K562 (cell line): ENCODE results near the gene MAP1LC3B2. TPM values are rescaled to one million over a fixed set of nuclear protein-coding genes. Genes with fewer than 3 reads are reported as not detected.

Experiments used
- ATF4 ChIP-seq: fragments of 450-650 bp; formaldehyde crosslinking; IDR thresholded peaks from 2 replicates; pipeline ENCODE4 v1.4.0; 2022; ENCODE audit warnings: mild to moderate bottlenecking, moderate library complexity
- CBFA2T3 ChIP-seq: fragments of 450-650 bp; IDR thresholded peaks from 2 replicates; pipeline ENCODE4 v1.6.1; 2017
- CEBPB ChIP-seq: fragments of 450-650 bp; IDR thresholded peaks from 2 replicates; pipeline ENCODE4 v1.6.1; 2016; ENCODE audit warnings: missing genetic modification characterization, missing compliant biosample characterization
- CREB3L1 ChIP-seq: fragments of 450-650 bp; IDR thresholded peaks from 2 replicates; pipeline ENCODE4 v1.6.1; 2014; ENCODE audit warnings: low read depth, mild to moderate bottlenecking, moderate library complexity, borderline replicate concordance
- CREM ChIP-seq: IDR thresholded peaks from 2 replicates; pipeline ENCODE4 v1.6.1; 2014; ENCODE audit warnings: antibody characterized with exemption, low read depth
- FOS ChIP-seq: IDR thresholded peaks from 3 replicates; pipeline ENCODE4 v1.6.1; 2011; ENCODE audit not compliant: insufficient read length; ENCODE audit errors: extremely low read depth
- MNT ChIP-seq, 2 experiments: fragments of 450-650 bp; conservative IDR thresholded peaks; 2 replicates each; pipeline ENCODE4 v1.6.1; 2017; ENCODE audit warnings: mild to moderate bottlenecking in 2 of 2, moderate library complexity in 2 of 2
- MTA3 ChIP-seq: fragments of 450-650 bp; formaldehyde crosslinking; IDR thresholded peaks from 2 replicates; pipeline ENCODE4 v1.6.1; 2017; ENCODE audit warnings: mild to moderate bottlenecking, borderline replicate concordance
- NR4A1 ChIP-seq, 2 experiments: fragments of 250-450 bp in 1 of 2; fragments of 450-650 bp in 1 of 2; sonication (Bioruptor Pico) in 1 of 2; IDR thresholded peaks; 2 replicates each; pipeline versions ENCODE4 v1.4.0 to v1.6.1; 2016 to 2020; ENCODE audit warnings: mild to moderate bottlenecking in 2 of 2, missing compliant biosample characterization in 1 of 2, missing genetic modification characterization in 1 of 2, moderate library complexity in 1 of 2
- POU5F1 ChIP-seq: fragments of 150-350 bp; IDR thresholded peaks from 2 replicates; pipeline ENCODE4 v1.6.1; 2014; ENCODE audit warnings: borderline replicate concordance, low read length, low read depth, mild to moderate bottlenecking; ENCODE audit not compliant: partially characterized antibody
- PRPF4 ChIP-seq: fragments of 200-400 bp; formaldehyde crosslinking; IDR thresholded peaks from one replicate; pipeline ENCODE4 v1.6.1; 2017; ENCODE audit warnings: low read length, low read depth, mild to moderate bottlenecking; ENCODE audit not compliant: insufficient read depth, poor library complexity, severe bottlenecking
- RAD51 ChIP-seq: fragments of 450-650 bp; IDR thresholded peaks from 2 replicates; pipeline ENCODE4 v1.7.1; 2016; ENCODE audit warnings: low read depth, mild to moderate bottlenecking, borderline replicate concordance
- RFX5 ChIP-seq: IDR thresholded peaks from 2 replicates; pipeline ENCODE4 v1.6.1; 2011; ENCODE audit warnings: low read depth, mild to moderate bottlenecking, improper control_type of control experiment, low read length
- SNAPC5 ChIP-seq: fragments of 250-450 bp; sonication (Bioruptor Pico); IDR thresholded peaks from 2 replicates; pipeline ENCODE4 v1.8.0; 2021; ENCODE audit warnings: moderate library complexity, mild to moderate bottlenecking, inconsistent platforms
- SRSF7 ChIP-seq: fragments of 200-400 bp; formaldehyde crosslinking; optimal IDR thresholded peaks from 2 replicates; pipeline ENCODE3; 2017; ENCODE audit warnings: mild to moderate bottlenecking, low read depth, low read length
- STAT5A ChIP-seq: IDR thresholded peaks from 2 replicates; pipeline ENCODE4 v1.6.1; 2012; ENCODE audit warnings: low read length, inconsistent platforms, borderline replicate concordance
- TAF9B ChIP-seq: fragments of 450-650 bp; IDR thresholded peaks from 2 replicates; pipeline ENCODE4 v1.6.1; 2018; ENCODE audit warnings: mild to moderate bottlenecking; ENCODE audit not compliant: partially characterized antibody
- TAL1 ChIP-seq: fragments of 450-650 bp; IDR thresholded peaks from 2 replicates; pipeline ENCODE4 v1.6.1; 2016; ENCODE audit warnings: mild to moderate bottlenecking
- YBX1 ChIP-seq: fragments of 450-650 bp; IDR thresholded peaks from 2 replicates; pipeline ENCODE4 v1.7.1; 2016; ENCODE audit warnings: mild to moderate bottlenecking
- ZBED1 ChIP-seq: IDR thresholded peaks from 2 replicates; pipeline ENCODE4 v1.6.1; 2014
- ZBTB7A ChIP-seq: IDR thresholded peaks from 2 replicates; pipeline ENCODE4 v1.6.1; 2011; ENCODE audit warnings: low read depth, mild to moderate bottlenecking, low read length, moderate library complexity, borderline replicate concordance; ENCODE audit not compliant: control insufficient read depth
- ZBTB8A ChIP-seq: fragments of 450-650 bp; IDR thresholded peaks from 2 replicates; pipeline ENCODE4 v1.6.1; 2018; ENCODE audit warnings: mild to moderate bottlenecking, moderate library complexity; ENCODE audit not compliant: partially characterized antibody
- ZFP1 ChIP-seq: fragments of 450-650 bp; formaldehyde crosslinking; IDR thresholded peaks from 2 replicates; pipeline ENCODE4 v1.4.0; 2020; ENCODE audit warnings: mild to moderate bottlenecking, mixed read lengths
- ZNF668 ChIP-seq: fragments of 250-450 bp; sonication (Bioruptor Pico); IDR thresholded peaks from 2 replicates; pipeline ENCODE4 v1.8.0; 2022; ENCODE audit warnings: mild to moderate bottlenecking, inconsistent platforms
- ZNF766 ChIP-seq: fragments of 200-800 bp; sonication (Bioruptor generic); conservative IDR thresholded peaks from 2 replicates; pipeline ENCODE4 v1.6.1; 2016; ENCODE audit warnings: missing genetic modification characterization, missing compliant biosample characterization
- polyA plus RNA-seq, 8 experiments: library from polyadenylated mRNA; depleted of rRNA in 4 of 8; stranded (reverse) in 5 of 8; unstranded in 3 of 8; fragments of >200 nt; fragmentation: Nextera tagmentation in 2 of 8; fragmentation: Illumina TruSeq in 1 of 8; extraction: Ambion mirVana in 2 of 8; extraction: Trizol in 1 of 8; gene quantifications; 2 replicates each; pipeline versions ENCODE4 v1.2.1 to v1.2.3, GENCODE V29; 2011 to 2014; ENCODE audit warnings: inconsistent platforms in 1 of 8, missing spikeins in 1 of 8
- total RNA-seq, 7 experiments: library from RNA; depleted of rRNA in 6 of 7; stranded (reverse); fragments of >200 nt in 6 of 7; fragmentation: Illumina TruSeq in 2 of 7; extraction: Trizol in 2 of 7; gene quantifications; 2 replicates each; pipeline versions ENCODE4 v1.2.1 to v1.2.3, GENCODE V29; 2011 to 2021; ENCODE audit warnings: low replicate concordance in 1 of 7

Gene MAP1LC3B2
- total and polyA plus RNA-seq, 9 of the 15 experiments (the other 6 are each of a cell fraction or from before 2014, with no cell fraction given) = 0.53 to 2.8 (median 0.76) TPM; not detected in 2

- TF ChIP-seq ATF4 (CRISPR knock-in tag) = no peak
- no peak for TF ChIP-seq RFX5
- peak; percentile 84 for TF ChIP-seq ZNF766
- TF ChIP-seq ZBTB7A = peak; percentile 66
- no peak for TF ChIP-seq PRPF4
- no peak for TF ChIP-seq NR4A1 (CRISPR knock-in tag; IDR thresholded peaks at IDR 0.05)
- no peak; the same call in 1 of the 2 replicates for TF ChIP-seq NR4A1 (tag; IDR thresholded peaks at IDR 0.05)
- no peak for TF ChIP-seq SRSF7
- TF ChIP-seq YBX1 = no peak
- no peak for TF ChIP-seq POU5F1
- peak; percentile 31; the same call in 1 of the 2 replicates for TF ChIP-seq STAT5A
- TF ChIP-seq ZFP1 (CRISPR knock-in tag) = no peak
- peak; percentile 51 for TF ChIP-seq TAL1
- no peak for TF ChIP-seq FOS
- TF ChIP-seq SNAPC5 (CRISPR knock-in tag) = no peak
- peak in 1 of 2 experiments; percentile 44; a peak in 1 of 4 replicates for TF ChIP-seq MNT (conservative IDR thresholded peaks at IDR 0.05)
- TF ChIP-seq ZNF668 (CRISPR knock-in tag) = no peak
- no peak; the same call in 1 of the 2 replicates for TF ChIP-seq CREB3L1
- peak; percentile 57 for TF ChIP-seq CREM
- peak; percentile 0; the same call in 1 of the 2 replicates for TF ChIP-seq RAD51
- no peak for TF ChIP-seq ZBTB8A
- no peak for TF ChIP-seq ZBED1
- no peak for TF ChIP-seq CEBPB (tag)
- peak; percentile 49 for TF ChIP-seq TAF9B
- TF ChIP-seq MTA3 = peak; percentile 91
- TF ChIP-seq CBFA2T3 = peak; percentile 83
Measured at GRCh38 chr12:116598311-116599284, 39.4 kb downstream of the MAP1LC3B2 start (continued).
